K562 (cell line): ENCODE measurements around the gene TMEM225B. TPM values are rescaled to one million over a fixed set of nuclear protein-coding genes. Genes with fewer than 3 reads are reported as not detected.

ENCODE experiments used
- ATAC-seq: fragments of 200-7000 bp; cut with Tn5 transposase; 3 replicates; pipeline ENCODE4 v1.9.1; 2020; ENCODE audit warnings: moderate library complexity
- BruUV-seq: library from RNA; stranded (reverse); fragments of 400-500 nt; replicated peaks from 2 replicates; lab custom pipeline; 2021; lab: Mats Ljungman, UMichigan
- CTCF ChIA-PET: fragments of 300-600 bp; formaldehyde crosslinking; extraction: SDS; loops from one replicate; lab custom pipeline; 2021; ENCODE audit warnings: low intra/inter-chr PET ratio; lab: Yijun Ruan, JAX
- POLR2A ChIA-PET: fragments of 300-600, 350-650 bp; sonication (Branson Sonifier 250); formaldehyde crosslinking; extraction: SDS; loops from one replicate; lab custom pipeline; 2021; ENCODE audit warnings: antibody characterized with exemption, inconsistent platforms; lab: Yijun Ruan, JAX
- DNase-seq, 4 experiments: peaks; one replicate each; pipeline versions ENCODE4 v3.0.0 to v3.0.0-alpha.2; 2011 to 2018; ENCODE audit warnings: low spot score in 3 of 4, mixed read lengths in 3 of 4; ENCODE audit errors: extremely low read depth in 1 of 4
- FAIRE-seq: peaks from 2 replicates; lab custom pipeline; 2011; peaks lifted over from hg19 to GRCh38; lab: Jason Lieb, UNC
- H2AFZ ChIP-seq: 2 replicates; pipeline ENCODE4 v1.6.0; 2011; ENCODE audit warnings: low read depth, low read length, control low read depth, inconsistent platforms
- H3K27ac ChIP-seq: fragments of 200-600 bp; 3 replicates; pipeline ENCODE4 v1.8.0; 2011; ENCODE audit warnings: low read depth, mild to moderate bottlenecking, control low read depth, inconsistent platforms, low read length, moderate library complexity, mixed read lengths; ENCODE audit errors: extremely low read depth
- H3K27me3 ChIP-seq, 2 experiments: fragments of 300-600 bp in 1 of 2; 2 replicates in 1 of 2; 3 replicates in 1 of 2; pipeline versions ENCODE4 v1.6.0 to v1.8.0; 2011; ENCODE audit warnings: inconsistent platforms in 2 of 2, low read length in 2 of 2, mild to moderate bottlenecking in 1 of 2, mixed read lengths in 1 of 2, moderate library complexity in 1 of 2; ENCODE audit not compliant: control insufficient read depth in 2 of 2, insufficient read depth in 2 of 2
- H3K36me3 ChIP-seq: fragments of 300-600 bp; 3 replicates; pipeline ENCODE4 v1.8.0; 2011; ENCODE audit warnings: mild to moderate bottlenecking, low read length, inconsistent platforms; ENCODE audit not compliant: control insufficient read depth, insufficient read depth
- H3K4me1 ChIP-seq, 2 experiments: fragments of 200-600 bp in 1 of 2; replicated peaks in 1 of 2; 2 replicates in 1 of 2; 3 replicates in 1 of 2; pipeline versions ENCODE4 v1.5.1 to v1.8.0; 2011; ENCODE audit warnings: inconsistent platforms in 2 of 2, low read length in 2 of 2, mild to moderate bottlenecking in 1 of 2, mixed read lengths in 1 of 2, moderate library complexity in 1 of 2; ENCODE audit not compliant: control insufficient read depth in 2 of 2, insufficient read depth in 2 of 2
- H3K4me2 ChIP-seq: 2 replicates; pipeline ENCODE4 v1.6.1; 2011; ENCODE audit warnings: low read length, control low read depth, inconsistent platforms, mixed read lengths; ENCODE audit not compliant: insufficient read depth
- H3K4me3 ChIP-seq: fragments of 200-600 bp; sonication (generic), shearing (Covaris generic); 2 replicates; pipeline ENCODE4 v1.5.1; 2016; ENCODE audit warnings: control low read depth, inconsistent platforms
- H3K79me2 ChIP-seq: fragments of 200-600 bp; 3 replicates; pipeline ENCODE4 v1.8.0; 2011; ENCODE audit warnings: low read length, inconsistent platforms; ENCODE audit not compliant: control insufficient read depth, insufficient read depth
- H3K9ac ChIP-seq, 2 experiments: 2 replicates each; pipeline versions ENCODE4 v1.6.0 to v1.6.1; 2011; ENCODE audit warnings: low read depth in 2 of 2, low read length in 2 of 2, control low read depth in 1 of 2, inconsistent platforms in 1 of 2, mild to moderate bottlenecking in 1 of 2, mixed read lengths in 1 of 2; ENCODE audit not compliant: insufficient read depth in 1 of 2
- H3K9me1 ChIP-seq: one replicate; pipeline ENCODE4 v1.6.0; 2011; ENCODE audit warnings: inconsistent platforms, mild to moderate bottlenecking, low read length, moderate library complexity; ENCODE audit not compliant: control insufficient read depth, insufficient read depth
- H3K9me3 ChIP-seq: replicated peaks from 2 replicates; pipeline ENCODE4 v1.5.1; 2011; ENCODE audit warnings: low read depth, low read length, inconsistent platforms; ENCODE audit not compliant: control insufficient read depth, insufficient read depth
- H4K20me1 ChIP-seq: replicated peaks from 2 replicates; pipeline ENCODE4 v1.6.1; 2011; ENCODE audit warnings: low read length, inconsistent platforms, mixed read lengths; ENCODE audit not compliant: control insufficient read depth, insufficient read depth
- CBFB ChIP-seq: sonication (generic); formaldehyde crosslinking; IDR thresholded peaks from 2 replicates; pipeline ENCODE4 v1.4.0; 2020; ENCODE audit warnings: mild to moderate bottlenecking, missing genetic modification reagents
- EHMT2 ChIP-seq: fragments of 450-650 bp; IDR thresholded peaks from 2 replicates; pipeline ENCODE4 v1.6.1; 2018; ENCODE audit warnings: antibody characterized with exemption
- HMGN3 ChIP-seq: IDR thresholded peaks from 2 replicates; pipeline ENCODE4 v1.6.1; 2011; ENCODE audit warnings: borderline replicate concordance, low read depth, mild to moderate bottlenecking, mixed read lengths, low read length; ENCODE audit not compliant: insufficient read length; ENCODE audit errors: extremely low read depth
- HNRNPLL ChIP-seq: fragments of 200-400 bp; formaldehyde crosslinking; IDR thresholded peaks from 2 replicates; pipeline ENCODE4 v1.6.1; 2017; ENCODE audit warnings: low read length, low read depth, mild to moderate bottlenecking; ENCODE audit not compliant: poor library complexity, severe bottlenecking
- L3MBTL2 ChIP-seq: fragments of 450-650 bp; IDR thresholded peaks from 2 replicates; pipeline ENCODE4 v1.6.1; 2016; ENCODE audit warnings: mild to moderate bottlenecking, moderate library complexity
- NBN ChIP-seq: fragments of 450-650 bp; IDR thresholded peaks from 2 replicates; pipeline ENCODE4 v1.6.1; 2016; ENCODE audit warnings: low read depth, mild to moderate bottlenecking
- POLR2AphosphoS2 ChIP-seq: IDR thresholded peaks from 2 replicates; pipeline ENCODE4 v1.6.1; 2012; ENCODE audit warnings: low read length, improper control_type of control experiment
- SIX5 ChIP-seq, 2 experiments: IDR thresholded peaks; 2 replicates each; pipeline ENCODE4 v1.6.1; 2011; ENCODE audit warnings: low read length in 2 of 2, borderline replicate concordance in 1 of 2, low read depth in 1 of 2, mild to moderate bottlenecking in 1 of 2, moderate library complexity in 1 of 2; ENCODE audit not compliant: insufficient read depth in 1 of 2
- SLC30A9 ChIP-seq: fragments of 250-450 bp; sonication (Bioruptor Pico); IDR thresholded peaks from 2 replicates; pipeline ENCODE4 v1.8.0; 2022; ENCODE audit warnings: mild to moderate bottlenecking, moderate library complexity
- YY1 ChIP-seq, 3 experiments: IDR thresholded peaks; 2 replicates each; pipeline ENCODE4 v1.6.1; 2011; ENCODE audit warnings: low read length in 2 of 3, mild to moderate bottlenecking in 2 of 3, moderate library complexity in 2 of 3, borderline replicate concordance in 1 of 3, control low read depth in 1 of 3, low read depth in 1 of 3; ENCODE audit not compliant: insufficient read depth in 3 of 3, insufficient replicate concordance in 2 of 3, control insufficient read depth in 1 of 3, insufficient read length in 1 of 3; ENCODE audit errors: extremely low read depth in 1 of 3
- ZNF140 ChIP-seq: fragments of 250-450 bp; sonication (Bioruptor Pico); IDR thresholded peaks from 2 replicates; pipeline ENCODE4 v1.8.0; 2021; ENCODE audit warnings: moderate library complexity, mild to moderate bottlenecking, inconsistent platforms
- ZNF431 ChIP-seq: sonication (generic); formaldehyde crosslinking; IDR thresholded peaks from 2 replicates; pipeline ENCODE4 v1.8.0; 2022; ENCODE audit warnings: mild to moderate bottlenecking, missing genetic modification reagents
- ZNF830 ChIP-seq: fragments of 250-450 bp; sonication (Bioruptor Pico); IDR thresholded peaks from 2 replicates; pipeline ENCODE4 v1.5.0; 2021; ENCODE audit warnings: mild to moderate bottlenecking
- ZSCAN29 ChIP-seq: fragments of 450-650 bp; IDR thresholded peaks from 2 replicates; pipeline ENCODE4 v1.6.1; 2017
- WGBS: fragments of 100-300 bp; shearing (Covaris generic); methylation state at CpG from one replicate; pipeline ENCODE4 v1.1.6; 2016; ENCODE audit warnings: low coverage, mixed read lengths; ENCODE audit not compliant: insufficient coverage; ENCODE audit errors: missing lambda C conversion rate; 5-methylcytosine and 5-hydroxymethylcytosine counted together
- in situ Hi-C: fragments of 300-500 bp; cut with MboI; formaldehyde crosslinking; loops from 4 replicates; pipeline ENCODE4 v1.15.0; 2018; ENCODE audit warnings: inconsistent platforms, mixed read lengths
- intact Hi-C: fragments of 100-400 bp; cut with micrococcal nuclease; formaldehyde crosslinking; loops from 2 replicates; pipeline ENCODE4 v1.14.2; 2022
- polyA plus RNA-seq, 8 experiments: library from polyadenylated mRNA; depleted of rRNA in 4 of 8; stranded (reverse) in 5 of 8; unstranded in 3 of 8; fragments of >200 nt; fragmentation: Nextera tagmentation in 2 of 8; fragmentation: Illumina TruSeq in 1 of 8; extraction: Ambion mirVana in 2 of 8; extraction: Trizol in 1 of 8; gene quantifications; 2 replicates each; pipeline versions ENCODE4 v1.2.1 to v1.2.3, GENCODE V29; 2011 to 2014; ENCODE audit warnings: inconsistent platforms in 1 of 8, missing spikeins in 1 of 8
- total RNA-seq, 7 experiments: library from RNA; depleted of rRNA in 6 of 7; stranded (reverse); fragments of >200 nt in 6 of 7; fragmentation: Illumina TruSeq in 2 of 7; extraction: Trizol in 2 of 7; gene quantifications; 2 replicates each; pipeline versions ENCODE4 v1.2.1 to v1.2.3, GENCODE V29; 2011 to 2021; ENCODE audit warnings: low replicate concordance in 1 of 7
- TF ChIP-seq, protein P1 (sequence below): fragments of 450-650 bp; IDR thresholded peaks from 2 replicates; pipeline ENCODE4 v1.6.1; 2018; ENCODE audit not compliant: partially characterized antibody

Gene TMEM225B
- total and polyA plus RNA-seq, 9 of the 15 experiments (the other 6 are each of a cell fraction or from before 2014, with no cell fraction given), result 0.08 to 0.73 (median 0.56) TPM

DNA sequence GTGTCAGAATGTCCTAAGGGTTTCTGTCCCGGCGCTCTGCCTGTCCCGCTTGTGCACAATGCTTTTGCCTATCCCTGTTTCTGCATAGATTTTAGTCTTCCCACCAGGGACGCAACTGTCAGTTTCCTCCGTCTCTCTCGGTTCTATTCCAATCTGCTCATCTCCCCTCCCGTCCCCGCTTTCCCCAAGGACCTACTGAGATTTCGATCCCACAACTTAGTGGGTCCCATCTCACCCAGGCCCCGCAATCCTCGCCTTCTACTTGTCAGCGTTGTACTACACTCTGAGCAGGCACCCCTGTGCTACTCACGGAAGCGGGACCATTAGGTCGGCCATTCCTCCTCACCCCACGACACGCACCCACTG lies 40.1 kb upstream of the TMEM225B start (continued):
- TF ChIP-seq ZNF830 (CRISPR knock-in tag), result 0 out of 2 replicates have a peak, but pooled peaks have one; percentile 18
- TF ChIP-seq EHMT2, result 0 out of 2 replicates have a peak, but pooled peaks have one; percentile 14
- TF ChIP-seq ZSCAN29, result 0 out of 2 replicates have a peak, but pooled peaks have one; percentile 35
- TF ChIP-seq YY1 (IDR thresholded peaks at IDR 0.05; ENCODE audit: borderline replicate concordance in 1 of 3, control insufficient read depth in 1 of 3, extremely low read depth in 1 of 3, insufficient read depth in 3 of 3, insufficient read length in 1 of 3, insufficient replicate concordance in 2 of 3, low read depth in 1 of 3, low read length in 2 of 3), result peak in 1 of 3 experiments; percentile 11
- TF ChIP-seq POLR2AphosphoS2, result no peak

DNA sequence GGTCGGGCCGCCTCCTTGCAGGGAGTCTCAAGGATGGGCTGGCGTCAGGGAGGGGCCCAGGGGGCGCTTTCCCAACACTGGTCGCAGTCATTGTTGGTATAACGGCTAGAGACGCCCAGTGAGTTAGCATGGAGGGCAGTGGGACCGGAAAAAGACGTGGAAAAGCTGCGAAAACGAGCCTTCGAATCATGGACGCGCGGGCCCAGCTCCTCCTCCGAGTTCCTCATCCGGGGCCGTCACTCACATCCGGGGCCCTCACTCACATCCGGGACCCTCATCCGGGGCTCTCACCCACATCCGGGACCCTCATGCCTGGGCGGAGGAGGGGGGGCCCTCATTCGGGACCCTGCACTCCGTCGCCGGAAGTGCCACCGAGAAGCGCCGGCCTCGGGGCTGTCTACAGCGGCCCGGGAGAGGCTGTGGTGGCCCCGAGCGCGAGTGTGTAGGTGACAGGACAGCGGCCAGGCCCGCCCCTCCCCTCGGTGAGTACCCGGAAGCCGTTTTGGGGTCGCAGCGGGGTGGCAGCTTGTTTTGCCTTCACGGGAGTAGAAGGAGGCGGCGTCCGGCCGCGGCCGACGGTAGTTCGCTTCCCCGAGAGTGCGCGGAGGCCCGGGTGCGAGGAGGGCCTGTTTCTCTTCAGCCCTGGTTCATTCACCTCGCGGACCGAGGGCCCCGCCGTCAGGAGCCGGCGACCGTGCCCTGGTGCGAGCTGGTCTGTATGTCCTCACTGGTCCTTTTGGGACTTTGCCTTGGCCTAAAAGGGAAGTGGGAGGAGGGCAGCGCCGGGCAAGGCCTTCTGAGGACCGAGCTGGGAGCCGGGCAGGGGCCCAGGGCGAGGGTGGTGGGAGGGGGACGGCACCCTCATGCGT lies 39.5 kb upstream of the TMEM225B start, which contains the start of gene ZNF655:
Gene ZNF655, plus strand, starts transcription at position 337 of the 869 bp plus-strand sequence. CDS start 1,918 bp downstream, outside the sequence.
- Histone ChIP-seq H3K9me1 (peaks cover 8% of the 10 kb centered on the region), H3K4me3 (peak within 1 kb of the TSS; percentile 88), H3K27ac (peak within 1 kb of the TSS; percentile 95), H3K4me1 (peaks cover 16 to 23% of the 10 kb centered on the region in 2 experiments), H2AFZ (peak within 1 kb of the TSS; percentile 92), H3K79me2 (peaks cover 63% of the 10 kb centered on the region), H3K4me2 (peak within 1 kb of the TSS; percentile 100), H3K36me3 (peaks cover 74% of the 10 kb centered on the region), H3K27me3 (no peaks in the 10 kb centered on the region), H4K20me1 (peaks cover 15% of the 10 kb centered on the region; the same call in 1 of the 2 replicates), H3K9me3 (no peaks in the 10 kb centered on the region), H3K9ac (peak within 1 kb of the TSS; percentile 100)
- ChIA-PET CTCF (no interaction called here), POLR2A (interaction anchor here (0.6 to 4.5 kb wide), 32 partner anchors 8 to 1818 kb away, joined by 3 to 31 read pairs (median 4); partner anchors contain the start of genes BUD31, PDAP1, TRIM4 and ZKSCAN5)
- ATAC-seq (peak; percentile 92), DNase-seq (peak; percentile 97 to 99 (median 98)), FAIRE-seq (peak; percentile 77)
- under 1% methylated on average over 71 of the region's 73 CpGs for WGBS
- in situ Hi-C loops, result no loop called here
- BruUV-seq, result TSS peak; percentile 42
- intact Hi-C loops, result loop anchor here (2.0 to 10.0 kb wide), 2 partner anchors 58 to 84 kb away; partner anchors contain the start of genes ZNF789 and ZSCAN25
- peak; percentile 81 for TF ChIP-seq HMGN3
- TF ChIP-seq HNRNPLL, result peak; percentile 25
- TF ChIP-seq CBFB, result peak; percentile 47
- peak; percentile 94 for TF ChIP-seq L3MBTL2
- TF ChIP-seq, protein P1, sequence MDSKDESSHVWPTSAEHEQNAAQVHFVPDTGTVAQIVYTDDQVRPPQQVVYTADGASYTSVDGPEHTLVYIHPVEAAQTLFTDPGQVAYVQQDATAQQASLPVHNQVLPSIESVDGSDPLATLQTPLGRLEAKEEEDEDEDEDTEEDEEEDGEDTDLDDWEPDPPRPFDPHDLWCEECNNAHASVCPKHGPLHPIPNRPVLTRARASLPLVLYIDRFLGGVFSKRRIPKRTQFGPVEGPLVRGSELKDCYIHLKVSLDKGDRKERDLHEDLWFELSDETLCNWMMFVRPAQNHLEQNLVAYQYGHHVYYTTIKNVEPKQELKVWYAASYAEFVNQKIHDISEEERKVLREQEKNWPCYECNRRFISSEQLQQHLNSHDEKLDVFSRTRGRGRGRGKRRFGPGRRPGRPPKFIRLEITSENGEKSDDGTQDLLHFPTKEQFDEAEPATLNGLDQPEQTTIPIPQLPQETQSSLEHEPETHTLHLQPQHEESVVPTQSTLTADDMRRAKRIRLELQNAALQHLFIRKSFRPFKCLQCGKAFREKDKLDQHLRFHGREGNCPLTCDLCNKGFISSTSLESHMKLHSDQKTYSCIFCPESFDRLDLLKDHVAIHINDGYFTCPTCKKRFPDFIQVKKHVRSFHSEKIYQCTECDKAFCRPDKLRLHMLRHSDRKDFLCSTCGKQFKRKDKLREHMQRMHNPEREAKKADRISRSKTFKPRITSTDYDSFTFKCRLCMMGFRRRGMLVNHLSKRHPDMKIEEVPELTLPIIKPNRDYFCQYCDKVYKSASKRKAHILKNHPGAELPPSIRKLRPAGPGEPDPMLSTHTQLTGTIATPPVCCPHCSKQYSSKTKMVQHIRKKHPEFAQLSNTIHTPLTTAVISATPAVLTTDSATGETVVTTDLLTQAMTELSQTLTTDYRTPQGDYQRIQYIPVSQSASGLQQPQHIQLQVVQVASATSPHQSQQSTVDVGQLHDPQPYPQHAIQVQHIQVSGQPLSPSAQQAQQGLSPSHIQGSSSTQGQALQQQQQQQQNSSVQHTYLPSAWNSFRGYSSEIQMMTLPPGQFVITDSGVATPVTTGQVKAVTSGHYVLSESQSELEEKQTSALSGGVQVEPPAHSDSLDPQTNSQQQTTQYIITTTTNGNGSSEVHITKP, result peak; percentile 26
- 0 out of 4 replicates have a peak, but pooled peaks of 1 of the 2 experiments have one; percentile 7 for TF ChIP-seq SIX5 (IDR thresholded peaks at IDR 0.05; ENCODE audit: borderline replicate concordance in 1 of 2, insufficient read depth in 1 of 2, low read depth in 1 of 2, low read length in 2 of 2)
- TF ChIP-seq ZNF431 (CRISPR knock-in tag), result 0 out of 2 replicates have a peak, but pooled peaks have one; percentile 17
- peak; percentile 58; the same call in 1 of the 2 replicates for TF ChIP-seq NBN
- no peak for TF ChIP-seq ZNF140 (CRISPR knock-in tag)
- no peak for TF ChIP-seq SLC30A9 (CRISPR knock-in tag)
